ENCODE data around the gene WDR86.

WDR86 gene

GRCh38 chr7:151456276-151456675 lies 46.4 kb upstream of the WDR86 start:
- no peaks in the 10 kb centered on the region for H3K9me2 ChIP-seq (ENCODE audit: low read depth, low read length)
- no peak overlapping the region for H2AFZ ChIP-seq (ENCODE audit: low read length)
- no peaks in the 10 kb centered on the region for H3K79me2 ChIP-seq (ENCODE audit: insufficient read depth, low read length)
- no peaks in the 10 kb centered on the region for H3F3A ChIP-seq (ENCODE audit: insufficient read depth, low read length)
- no peak overlapping the region for H3K9ac ChIP-seq (ENCODE audit: low read length)
- 0 out of 2 replicates have a peak, but pooled peaks cover 4% of the 10 kb centered on the region for H3K9me3 ChIP-seq (ENCODE audit: low read length)
- H4K20me1 ChIP-seq (ENCODE audit: insufficient read depth, low read length): no peaks in the 10 kb centered on the region
- TF ChIP-seq, protein P1, sequence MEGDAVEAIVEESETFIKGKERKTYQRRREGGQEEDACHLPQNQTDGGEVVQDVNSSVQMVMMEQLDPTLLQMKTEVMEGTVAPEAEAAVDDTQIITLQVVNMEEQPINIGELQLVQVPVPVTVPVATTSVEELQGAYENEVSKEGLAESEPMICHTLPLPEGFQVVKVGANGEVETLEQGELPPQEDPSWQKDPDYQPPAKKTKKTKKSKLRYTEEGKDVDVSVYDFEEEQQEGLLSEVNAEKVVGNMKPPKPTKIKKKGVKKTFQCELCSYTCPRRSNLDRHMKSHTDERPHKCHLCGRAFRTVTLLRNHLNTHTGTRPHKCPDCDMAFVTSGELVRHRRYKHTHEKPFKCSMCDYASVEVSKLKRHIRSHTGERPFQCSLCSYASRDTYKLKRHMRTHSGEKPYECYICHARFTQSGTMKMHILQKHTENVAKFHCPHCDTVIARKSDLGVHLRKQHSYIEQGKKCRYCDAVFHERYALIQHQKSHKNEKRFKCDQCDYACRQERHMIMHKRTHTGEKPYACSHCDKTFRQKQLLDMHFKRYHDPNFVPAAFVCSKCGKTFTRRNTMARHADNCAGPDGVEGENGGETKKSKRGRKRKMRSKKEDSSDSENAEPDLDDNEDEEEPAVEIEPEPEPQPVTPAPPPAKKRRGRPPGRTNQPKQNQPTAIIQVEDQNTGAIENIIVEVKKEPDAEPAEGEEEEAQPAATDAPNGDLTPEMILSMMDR (IDR thresholded peaks at IDR 0.05; ENCODE audit: low read length): no peak
- TF ChIP-seq EZH2 (IDR thresholded peaks at IDR 0.05; ENCODE audit: borderline replicate concordance, low read length): no peak
- H3K27ac ChIP-seq (ENCODE audit: low read depth, low read length, poor library complexity, severe bottlenecking): no peak overlapping the region
- H3K4me1 ChIP-seq (ENCODE audit: insufficient read depth, low read length, severe bottlenecking): no peaks in the 10 kb centered on the region
- no peak overlapping the region for H3K4me3 ChIP-seq (ENCODE audit: low read depth, low read length, poor library complexity, severe bottlenecking)
- H3K4me2 ChIP-seq (ENCODE audit: low read length): no peak overlapping the region
- peaks cover 20% of the 10 kb centered on the region; the same call in 1 of the 2 replicates for H3K27me3 ChIP-seq (ENCODE audit: insufficient read depth, low read length)
- H3K36me3 ChIP-seq (ENCODE audit: insufficient read depth, low read length): no peaks in the 10 kb centered on the region

DNA sequence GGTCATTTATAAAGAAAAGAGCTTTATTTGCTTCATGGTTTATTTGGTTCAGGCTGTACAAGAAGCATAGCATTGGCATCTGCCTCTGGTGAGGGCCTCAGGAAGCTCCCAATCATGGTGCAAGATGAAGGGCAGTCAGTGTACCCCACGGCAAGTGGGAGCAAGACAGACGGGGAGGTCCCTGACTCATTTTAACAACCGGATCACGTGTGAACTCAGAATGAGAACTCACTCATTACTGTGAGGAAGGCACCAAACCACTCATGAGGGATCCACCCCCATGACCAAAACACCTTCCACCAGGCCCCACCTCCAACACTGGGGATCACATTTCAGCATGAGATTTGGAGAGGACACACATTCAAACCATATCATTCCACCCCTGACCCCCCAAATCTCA lies 45.9 kb upstream of the WDR86 start:
- H3K9ac ChIP-seq (ENCODE audit: low read length): no peak overlapping the region
- no peaks in the 10 kb centered on the region for H3K79me2 ChIP-seq (ENCODE audit: insufficient read depth, low read length)
- peaks cover 20% of the 10 kb centered on the region; the same call in 1 of the 2 replicates for H3K27me3 ChIP-seq (ENCODE audit: insufficient read depth, low read length)
- H3K4me3 ChIP-seq (ENCODE audit: low read depth, low read length, poor library complexity, severe bottlenecking): no peak overlapping the region
- no peak for TF ChIP-seq EZH2 (IDR thresholded peaks at IDR 0.05; ENCODE audit: borderline replicate concordance, low read length)
- TF ChIP-seq, protein P1 (IDR thresholded peaks at IDR 0.05; ENCODE audit: low read length): no peak
- H2AFZ ChIP-seq (ENCODE audit: low read length): no peak overlapping the region
- H4K20me1 ChIP-seq (ENCODE audit: insufficient read depth, low read length): no peaks in the 10 kb centered on the region
- no peaks in the 10 kb centered on the region for H3K36me3 ChIP-seq (ENCODE audit: insufficient read depth, low read length)
- no peak overlapping the region for H3K4me2 ChIP-seq (ENCODE audit: low read length)
- no peaks in the 10 kb centered on the region for H3K9me2 ChIP-seq (ENCODE audit: low read depth, low read length)
- no peaks in the 10 kb centered on the region for H3K4me1 ChIP-seq (ENCODE audit: insufficient read depth, low read length, severe bottlenecking)
- no peak overlapping the region for H3K27ac ChIP-seq (ENCODE audit: low read depth, low read length, poor library complexity, severe bottlenecking)
- 0 out of 2 replicates have a peak, but pooled peaks cover 4% of the 10 kb centered on the region for H3K9me3 ChIP-seq (ENCODE audit: low read length)
- no peaks in the 10 kb centered on the region for H3F3A ChIP-seq (ENCODE audit: insufficient read depth, low read length)

DNA sequence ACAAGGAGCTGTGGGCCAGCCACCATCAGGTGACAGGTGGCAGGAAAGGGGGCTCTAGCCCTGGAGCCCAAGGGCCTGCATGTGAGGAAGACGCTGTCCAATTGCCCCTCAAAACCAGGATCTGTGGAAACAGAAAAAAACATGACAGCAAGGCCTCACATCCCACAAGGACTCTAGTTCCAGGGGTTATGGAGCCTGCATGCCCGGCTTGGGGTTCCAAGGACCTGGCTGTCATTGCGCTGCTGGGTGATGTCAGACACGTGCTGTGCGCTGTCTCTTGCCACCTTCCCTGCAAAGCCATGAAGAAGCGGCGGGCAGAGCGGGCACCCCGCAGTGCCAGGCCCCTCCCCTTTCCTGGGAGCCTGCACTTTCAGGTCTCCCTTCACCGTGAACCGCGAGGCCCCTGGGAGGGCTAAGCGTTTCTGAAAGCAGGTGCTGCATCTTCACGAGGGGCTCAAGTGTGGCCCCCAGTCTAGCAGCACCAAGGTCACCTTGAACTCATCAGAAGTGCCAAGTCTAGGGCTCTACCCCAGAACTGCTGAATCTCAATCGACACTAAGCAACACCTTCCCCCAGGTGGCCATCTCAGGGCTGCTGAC lies 45.2 kb upstream of the WDR86 start:
- H3K27me3 ChIP-seq (ENCODE audit: insufficient read depth, low read length): peaks cover 20% of the 10 kb centered on the region; the same call in 1 of the 2 replicates
- TF ChIP-seq, protein P1 (IDR thresholded peaks at IDR 0.05; ENCODE audit: low read length): no peak
- TF ChIP-seq EZH2 (IDR thresholded peaks at IDR 0.05; ENCODE audit: borderline replicate concordance, low read length): no peak
- H3K9ac ChIP-seq (ENCODE audit: low read length): no peak overlapping the region
- H2AFZ ChIP-seq (ENCODE audit: low read length): no peak overlapping the region
- 0 out of 2 replicates have a peak, but pooled peaks cover 4% of the 10 kb centered on the region for H3K9me3 ChIP-seq (ENCODE audit: low read length)
- H3K36me3 ChIP-seq (ENCODE audit: insufficient read depth, low read length): no peaks in the 10 kb centered on the region
- no peaks in the 10 kb centered on the region for H3K9me2 ChIP-seq (ENCODE audit: low read depth, low read length)
- H3K79me2 ChIP-seq (ENCODE audit: insufficient read depth, low read length): no peaks in the 10 kb centered on the region
- H3K4me1 ChIP-seq (ENCODE audit: insufficient read depth, low read length, severe bottlenecking): no peaks in the 10 kb centered on the region
- no peaks in the 10 kb centered on the region for H3F3A ChIP-seq (ENCODE audit: insufficient read depth, low read length)
- H3K27ac ChIP-seq (ENCODE audit: low read depth, low read length, poor library complexity, severe bottlenecking): no peak overlapping the region
- no peaks in the 10 kb centered on the region for H4K20me1 ChIP-seq (ENCODE audit: insufficient read depth, low read length)
- no peak overlapping the region for H3K4me3 ChIP-seq (ENCODE audit: low read depth, low read length, poor library complexity, severe bottlenecking)
- no peak overlapping the region for H3K4me2 ChIP-seq (ENCODE audit: low read length)
